GM12878 (cell line): ENCODE results near the gene PIM2. TPM values are rescaled to one million over a fixed set of nuclear protein-coding genes. Genes with fewer than 3 reads are reported as not detected.
A peak's percentile ranks its signal among the peaks of the same experiment; 100 is the strongest.

Source experiments
- ATAC-seq: fragments of 200-7000 bp; cut with Tn5 transposase; 3 replicates; pipeline ENCODE4 v1.9.1; 2020; ENCODE audit warnings: mild to moderate bottlenecking, moderate library complexity
- BruUV-seq: library from RNA; stranded (reverse); fragments of 400-500 nt; replicated peaks from 2 replicates; lab custom pipeline; 2021; lab: Mats Ljungman, UMichigan
- CTCF ChIA-PET: fragments of 300-600 bp; sonication (Branson Sonifier 250); formaldehyde crosslinking; extraction: SDS; loops from one replicate; lab custom pipeline; 2021; ENCODE audit warnings: inconsistent platforms; lab: Yijun Ruan, JAX
- POLR2A ChIA-PET: fragments of 350-600 bp; formaldehyde crosslinking; extraction: SDS; loops from one replicate; lab custom pipeline; 2021; ENCODE audit warnings: inconsistent platforms; lab: Charles Lee
- RAD21 ChIA-PET: fragments of 300-600 bp; sonication (Branson Sonifier 250); formaldehyde crosslinking; loops from one replicate; lab custom pipeline; 2023; ENCODE audit warnings: antibody characterized with exemption; ENCODE audit not compliant: unreplicated experiment; lab: Charles Lee
- SMC1A ChIA-PET: fragments of 300-600 bp; sonication (Branson Sonifier 250); formaldehyde crosslinking; loops from one replicate; lab custom pipeline; 2023; ENCODE audit not compliant: unreplicated experiment, uncharacterized antibody; lab: Charles Lee
- DNase-seq: peaks from one replicate; pipeline ENCODE4 v3.0.0-alpha.2; 2011; ENCODE audit warnings: low read depth, low spot score
- FAIRE-seq: peaks from 3 replicates; lab custom pipeline; 2011; peaks lifted over from hg19 to GRCh38; lab: Jason Lieb, UNC
- H2AFZ ChIP-seq: 2 replicates; pipeline ENCODE4 v1.6.0; 2011; ENCODE audit warnings: low read depth, low read length, control low read depth; ENCODE audit not compliant: control insufficient read depth
- H3K27ac ChIP-seq: 2 replicates; pipeline ENCODE4 v1.5.1; 2011; ENCODE audit warnings: control low read depth; ENCODE audit not compliant: control insufficient read depth, insufficient read depth
- H3K27me3 ChIP-seq, 2 experiments: replicated peaks in 1 of 2; 2 replicates each; pipeline versions ENCODE4 v1.6.0 to v1.6.1; 2011; ENCODE audit warnings: low read length in 1 of 2; ENCODE audit not compliant: control insufficient read depth in 2 of 2, insufficient read depth in 2 of 2
- H3K36me3 ChIP-seq, 2 experiments: 2 replicates each; pipeline ENCODE4 v1.5.1; 2011; ENCODE audit warnings: low read length in 1 of 2; ENCODE audit not compliant: control insufficient read depth in 2 of 2, insufficient read depth in 2 of 2
- H3K4me1 ChIP-seq: 2 replicates; pipeline ENCODE4 v1.6.1; 2011; ENCODE audit warnings: mild to moderate bottlenecking, low read length, moderate library complexity, mixed read lengths; ENCODE audit not compliant: control insufficient read depth, insufficient read depth
- H3K4me2 ChIP-seq: 2 replicates; pipeline ENCODE4 v1.6.0; 2011; ENCODE audit warnings: control low read depth; ENCODE audit not compliant: control insufficient read depth, insufficient read depth
- H3K4me3 ChIP-seq: fragments of 200-600 bp; sonication (generic); 2 replicates; pipeline ENCODE4 v1.5.1; 2016
- H3K79me2 ChIP-seq: 2 replicates; pipeline ENCODE4 v1.6.0; 2011; ENCODE audit warnings: low read length; ENCODE audit not compliant: control insufficient read depth, insufficient read depth
- H3K9ac ChIP-seq: 2 replicates; pipeline ENCODE4 v1.8.0; 2011; ENCODE audit warnings: low read length, control low read depth, mixed read lengths; ENCODE audit not compliant: control insufficient read depth, insufficient read depth
- H3K9me3 ChIP-seq: replicated peaks from 3 replicates; pipeline ENCODE4 v1.5.1; 2011; ENCODE audit warnings: mild to moderate bottlenecking, low read length; ENCODE audit not compliant: control insufficient read depth, insufficient read depth
- H4K20me1 ChIP-seq: 2 replicates; pipeline ENCODE4 v1.6.0; 2011; ENCODE audit not compliant: control insufficient read depth, insufficient read depth
- FOXM1 ChIP-seq: IDR thresholded peaks from 2 replicates; pipeline ENCODE4 v1.6.1; 2012; ENCODE audit warnings: low read depth, mild to moderate bottlenecking, inconsistent platforms, low read length, moderate library complexity
- HCFC1 ChIP-seq: fragments of 150-350 bp; IDR thresholded peaks from 2 replicates; pipeline ENCODE4 v1.6.1; 2014; ENCODE audit warnings: low read length
- HDGF ChIP-seq: fragments of 450-650 bp; IDR thresholded peaks from 2 replicates; pipeline ENCODE4 v1.6.1; 2016; ENCODE audit warnings: antibody characterized with exemption
- MTA3 ChIP-seq: IDR thresholded peaks from 2 replicates; pipeline ENCODE4 v1.6.1; 2012; ENCODE audit warnings: low read length, inconsistent platforms, borderline replicate concordance
- NR2C2 ChIP-seq: IDR thresholded peaks from 2 replicates; pipeline ENCODE4 v1.6.1; 2011; ENCODE audit warnings: borderline replicate concordance, low read depth; ENCODE audit not compliant: control insufficient read depth, insufficient read length
- SMAD5 ChIP-seq: IDR thresholded peaks from 2 replicates; pipeline ENCODE4 v1.6.1; 2016; ENCODE audit warnings: antibody characterized with exemption, low read depth
- SMARCA5 ChIP-seq: fragments of 450-650 bp; IDR thresholded peaks from 2 replicates; pipeline ENCODE4 v1.6.1; 2017; ENCODE audit warnings: mild to moderate bottlenecking
- TCF3 ChIP-seq: IDR thresholded peaks from 2 replicates; pipeline ENCODE4 v1.6.1; 2012; ENCODE audit warnings: low read depth, mild to moderate bottlenecking, low read length, borderline replicate concordance; ENCODE audit not compliant: insufficient read depth
- TCF7 ChIP-seq: IDR thresholded peaks from 2 replicates; pipeline ENCODE4 v1.6.1; 2014; ENCODE audit warnings: antibody characterized with exemption, borderline replicate concordance
- WRNIP1 ChIP-seq: IDR thresholded peaks from 2 replicates; pipeline ENCODE4 v1.6.1; 2011; ENCODE audit warnings: low read depth, low read length, improper control_type of control experiment, borderline replicate concordance
- YBX1 ChIP-seq: fragments of 450-650 bp; IDR thresholded peaks from 2 replicates; pipeline ENCODE4 v1.6.1; 2016; ENCODE audit warnings: antibody characterized with exemption
- ZNF622 ChIP-seq: fragments of 450-650 bp; IDR thresholded peaks from 2 replicates; pipeline ENCODE4 v1.6.1; 2017; ENCODE audit warnings: mild to moderate bottlenecking, inconsistent platforms
- WGBS: methylation state at CpG from one replicate; pipeline ENCODE4 v1.1.6; 2016; ENCODE audit warnings: low lambda C conversion rate; ENCODE audit not compliant: insufficient replicate concordance, insufficient coverage; ENCODE audit errors: missing lambda C conversion rate; 5-methylcytosine and 5-hydroxymethylcytosine counted together
- in situ Hi-C: fragments of 300-500 bp; cut with MboI; formaldehyde crosslinking; loops from 9 replicates; pipeline ENCODE4 v1.14.3; 2018; ENCODE audit warnings: mixed read lengths
- intact Hi-C: fragments of 100-400 bp; cut with micrococcal nuclease; formaldehyde crosslinking; loops from one replicate; pipeline ENCODE4 v1.14.2; 2022; ENCODE audit not compliant: unreplicated experiment
- polyA plus RNA-seq, 11 experiments: library from polyadenylated mRNA; depleted of rRNA in 4 of 11; unstranded in 6 of 11; stranded (reverse) in 5 of 11; fragments of >200 nt; fragmentation: Nextera tagmentation in 4 of 11; fragmentation: Illumina TruSeq in 1 of 11; extraction: Ambion mirVana in 4 of 11; extraction: Trizol in 1 of 11; gene quantifications; 1 replicate in 1 of 11; 2 replicates in 10 of 11; pipeline versions ENCODE4 v1.2.1 to v1.2.3, GENCODE V29; 2011 to 2016; ENCODE audit warnings: inconsistent platforms in 2 of 11, missing spikeins in 2 of 11, low read depth in 1 of 11
- total RNA-seq, 4 experiments: library from RNA; depleted of rRNA in 3 of 4; stranded (reverse); fragments of >200 nt in 3 of 4; fragmentation: Illumina TruSeq in 1 of 4; extraction: Trizol in 1 of 4; gene quantifications; 2 replicates each; pipeline versions ENCODE4 v1.2.1 to v1.2.3, GENCODE V29; 2013 to 2021
- TF ChIP-seq, protein P1 (sequence below): IDR thresholded peaks from 2 replicates; pipeline ENCODE4 v1.6.1; 2012; ENCODE audit warnings: improper control_type of control experiment, low read depth, low read length; ENCODE audit not compliant: insufficient replicate concordance
- TF ChIP-seq, protein P2 (sequence below): fragments of 450-650 bp; IDR thresholded peaks from 2 replicates; pipeline ENCODE4 v1.6.1; 2014; ENCODE audit warnings: mild to moderate bottlenecking
- TF ChIP-seq, protein P3 (sequence below): fragments of 450-650 bp; IDR thresholded peaks from 2 replicates; pipeline ENCODE4 v1.6.1; 2017; ENCODE audit warnings: mild to moderate bottlenecking, moderate library complexity

PIM2 gene
- total and polyA plus RNA-seq, 10 of the 15 experiments (the other 5 are each of a cell fraction or from before 2014, with no cell fraction given): 19.2 to 96.8 (median 32.3) TPM

DNA sequence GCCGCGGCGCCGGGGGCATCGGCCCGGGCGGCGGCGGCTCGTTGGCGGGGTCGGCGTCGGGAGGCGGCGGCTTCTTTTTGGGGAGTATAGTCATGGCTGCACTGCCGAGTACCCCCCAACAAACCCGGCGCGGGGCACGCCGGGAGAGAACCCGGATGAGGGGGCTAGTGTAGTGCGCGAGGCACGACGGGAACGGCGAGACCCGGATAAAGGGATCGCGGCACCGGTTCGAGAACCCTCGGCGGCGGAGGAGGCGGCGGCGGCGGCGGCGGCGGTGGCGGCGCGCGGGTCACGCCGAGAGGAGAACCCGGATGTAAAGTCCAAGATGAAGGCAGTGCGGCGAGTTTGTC lies 38.6 kb upstream of the PIM2 start, which contains the start of gene OTUD5:
TSS of gene OTUD5 (minus strand) at position 131 of the 350 bp plus-strand sequence. CDS start at position 94, 37 bp downstream.
- no TSS peak for BruUV-seq
- no peaks in the 10 kb centered on the region; the same call in 2 of the 3 replicates for H3K9me3 ChIP-seq
- RAD21 ChIA-PET: interaction anchor here (1.0 to 2.5 kb wide), 2 partner anchors 85 to 206 kb away, joined by 3 to 13 read pairs; no protein-coding TSS in a partner anchor
- H3K36me3 ChIP-seq: no peaks in the 10 kb centered on the region
- intact Hi-C loops: loop anchor here (5.0 kb wide), 2 partner anchors 40 to 155 kb away; partner anchors contain the start of genes HDAC6 and PIM2
- H3K4me1 ChIP-seq: peaks cover 7% of the 10 kb centered on the region
- no peaks in the 10 kb centered on the region for H3K27me3 ChIP-seq
- WGBS: 63% methylated on average over 20 of the region's 53 CpGs
- CTCF ChIA-PET: interaction anchor here (1.2 kb wide), 1 partner anchor 85 kb away, joined by 5 read pairs; the partner anchor contains the start of gene TFE3
- DNase-seq (no peak), ATAC-seq (peak; percentile 50), FAIRE-seq (no peak)
- in situ Hi-C loops: no loop called here
- H3K4me3 ChIP-seq: peak within 1 kb of the TSS; percentile 79
- H3K79me2 ChIP-seq: peaks cover 40% of the 10 kb centered on the region
- SMC1A ChIA-PET: interaction anchor here (2.8 kb wide), 1 partner anchor 21 kb away, joined by 7 read pairs; no protein-coding TSS in a partner anchor
- peak within 1 kb of the TSS; percentile 87 for H3K4me2 ChIP-seq
- H3K9ac ChIP-seq: peak within 1 kb of the TSS; percentile 82
- H2AFZ ChIP-seq: peak within 1 kb of the TSS; percentile 51
- H4K20me1 ChIP-seq: no peaks in the 10 kb centered on the region; the same call in 1 of the 2 replicates
- H3K27ac ChIP-seq: peak within 1 kb of the TSS; percentile 92
- POLR2A ChIA-PET: interaction anchor here (1.0 to 1.9 kb wide), 4 partner anchors 14 to 156 kb away, joined by 3 to 23 read pairs (median 6); partner anchors contain the start of genes HDAC6, KCND1 and TFE3
- TF ChIP-seq FOXM1 (no peak), ZNF622 (no peak), HDGF (no peak), NR2C2 (no peak), YBX1 (no peak), HCFC1 (peak; percentile 47), SMARCA5 (no peak), TCF3 (no peak), WRNIP1 (no peak), TCF7 (no peak), SMAD5 (no peak), MTA3 (no peak)
- TF ChIP-seq, protein P1, sequence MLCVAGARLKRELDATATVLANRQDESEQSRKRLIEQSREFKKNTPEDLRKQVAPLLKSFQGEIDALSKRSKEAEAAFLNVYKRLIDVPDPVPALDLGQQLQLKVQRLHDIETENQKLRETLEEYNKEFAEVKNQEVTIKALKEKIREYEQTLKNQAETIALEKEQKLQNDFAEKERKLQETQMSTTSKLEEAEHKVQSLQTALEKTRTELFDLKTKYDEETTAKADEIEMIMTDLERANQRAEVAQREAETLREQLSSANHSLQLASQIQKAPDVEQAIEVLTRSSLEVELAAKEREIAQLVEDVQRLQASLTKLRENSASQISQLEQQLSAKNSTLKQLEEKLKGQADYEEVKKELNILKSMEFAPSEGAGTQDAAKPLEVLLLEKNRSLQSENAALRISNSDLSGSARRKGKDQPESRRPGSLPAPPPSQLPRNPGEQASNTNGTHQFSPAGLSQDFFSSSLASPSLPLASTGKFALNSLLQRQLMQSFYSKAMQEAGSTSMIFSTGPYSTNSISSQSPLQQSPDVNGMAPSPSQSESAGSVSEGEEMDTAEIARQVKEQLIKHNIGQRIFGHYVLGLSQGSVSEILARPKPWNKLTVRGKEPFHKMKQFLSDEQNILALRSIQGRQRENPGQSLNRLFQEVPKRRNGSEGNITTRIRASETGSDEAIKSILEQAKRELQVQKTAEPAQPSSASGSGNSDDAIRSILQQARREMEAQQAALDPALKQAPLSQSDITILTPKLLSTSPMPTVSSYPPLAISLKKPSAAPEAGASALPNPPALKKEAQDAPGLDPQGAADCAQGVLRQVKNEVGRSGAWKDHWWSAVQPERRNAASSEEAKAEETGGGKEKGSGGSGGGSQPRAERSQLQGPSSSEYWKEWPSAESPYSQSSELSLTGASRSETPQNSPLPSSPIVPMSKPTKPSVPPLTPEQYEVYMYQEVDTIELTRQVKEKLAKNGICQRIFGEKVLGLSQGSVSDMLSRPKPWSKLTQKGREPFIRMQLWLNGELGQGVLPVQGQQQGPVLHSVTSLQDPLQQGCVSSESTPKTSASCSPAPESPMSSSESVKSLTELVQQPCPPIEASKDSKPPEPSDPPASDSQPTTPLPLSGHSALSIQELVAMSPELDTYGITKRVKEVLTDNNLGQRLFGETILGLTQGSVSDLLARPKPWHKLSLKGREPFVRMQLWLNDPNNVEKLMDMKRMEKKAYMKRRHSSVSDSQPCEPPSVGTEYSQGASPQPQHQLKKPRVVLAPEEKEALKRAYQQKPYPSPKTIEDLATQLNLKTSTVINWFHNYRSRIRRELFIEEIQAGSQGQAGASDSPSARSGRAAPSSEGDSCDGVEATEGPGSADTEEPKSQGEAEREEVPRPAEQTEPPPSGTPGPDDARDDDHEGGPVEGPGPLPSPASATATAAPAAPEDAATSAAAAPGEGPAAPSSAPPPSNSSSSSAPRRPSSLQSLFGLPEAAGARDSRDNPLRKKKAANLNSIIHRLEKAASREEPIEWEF: no peak
- TF ChIP-seq, protein P2, sequence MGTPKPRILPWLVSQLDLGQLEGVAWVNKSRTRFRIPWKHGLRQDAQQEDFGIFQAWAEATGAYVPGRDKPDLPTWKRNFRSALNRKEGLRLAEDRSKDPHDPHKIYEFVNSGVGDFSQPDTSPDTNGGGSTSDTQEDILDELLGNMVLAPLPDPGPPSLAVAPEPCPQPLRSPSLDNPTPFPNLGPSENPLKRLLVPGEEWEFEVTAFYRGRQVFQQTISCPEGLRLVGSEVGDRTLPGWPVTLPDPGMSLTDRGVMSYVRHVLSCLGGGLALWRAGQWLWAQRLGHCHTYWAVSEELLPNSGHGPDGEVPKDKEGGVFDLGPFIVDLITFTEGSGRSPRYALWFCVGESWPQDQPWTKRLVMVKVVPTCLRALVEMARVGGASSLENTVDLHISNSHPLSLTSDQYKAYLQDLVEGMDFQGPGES: no peak
- TF ChIP-seq, protein P3, sequence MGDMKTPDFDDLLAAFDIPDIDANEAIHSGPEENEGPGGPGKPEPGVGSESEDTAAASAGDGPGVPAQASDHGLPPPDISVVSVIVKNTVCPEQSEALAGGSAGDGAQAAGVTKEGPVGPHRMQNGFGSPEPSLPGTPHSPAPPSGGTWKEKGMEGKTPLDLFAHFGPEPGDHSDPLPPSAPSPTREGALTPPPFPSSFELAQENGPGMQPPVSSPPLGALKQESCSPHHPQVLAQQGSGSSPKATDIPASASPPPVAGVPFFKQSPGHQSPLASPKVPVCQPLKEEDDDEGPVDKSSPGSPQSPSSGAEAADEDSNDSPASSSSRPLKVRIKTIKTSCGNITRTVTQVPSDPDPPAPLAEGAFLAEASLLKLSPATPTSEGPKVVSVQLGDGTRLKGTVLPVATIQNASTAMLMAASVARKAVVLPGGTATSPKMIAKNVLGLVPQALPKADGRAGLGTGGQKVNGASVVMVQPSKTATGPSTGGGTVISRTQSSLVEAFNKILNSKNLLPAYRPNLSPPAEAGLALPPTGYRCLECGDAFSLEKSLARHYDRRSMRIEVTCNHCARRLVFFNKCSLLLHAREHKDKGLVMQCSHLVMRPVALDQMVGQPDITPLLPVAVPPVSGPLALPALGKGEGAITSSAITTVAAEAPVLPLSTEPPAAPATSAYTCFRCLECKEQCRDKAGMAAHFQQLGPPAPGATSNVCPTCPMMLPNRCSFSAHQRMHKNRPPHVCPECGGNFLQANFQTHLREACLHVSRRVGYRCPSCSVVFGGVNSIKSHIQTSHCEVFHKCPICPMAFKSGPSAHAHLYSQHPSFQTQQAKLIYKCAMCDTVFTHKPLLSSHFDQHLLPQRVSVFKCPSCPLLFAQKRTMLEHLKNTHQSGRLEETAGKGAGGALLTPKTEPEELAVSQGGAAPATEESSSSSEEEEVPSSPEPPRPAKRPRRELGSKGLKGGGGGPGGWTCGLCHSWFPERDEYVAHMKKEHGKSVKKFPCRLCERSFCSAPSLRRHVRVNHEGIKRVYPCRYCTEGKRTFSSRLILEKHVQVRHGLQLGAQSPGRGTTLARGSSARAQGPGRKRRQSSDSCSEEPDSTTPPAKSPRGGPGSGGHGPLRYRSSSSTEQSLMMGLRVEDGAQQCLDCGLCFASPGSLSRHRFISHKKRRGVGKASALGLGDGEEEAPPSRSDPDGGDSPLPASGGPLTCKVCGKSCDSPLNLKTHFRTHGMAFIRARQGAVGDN: peak; percentile 82
